Upper lobe of left lung (tissue), 6 donors: ENCODE data around the gene MAN1A2. TPM values are rescaled to one million over a fixed set of nuclear protein-coding genes. Genes with fewer than 3 reads are reported as not detected.

Experiments
- ATAC-seq, 2 donors: fragments of 200-7000 bp; cut with Tn5 transposase; one replicate each; pipeline ENCODE4 v1.9.1; 2022; ENCODE audit warnings: mild to moderate bottlenecking in 2 of 2, moderate library complexity in 2 of 2; ENCODE audit not compliant: low FRiP score in 2 of 2
- DNase-seq, 2 donors: peaks; one replicate each; pipeline ENCODE4 v3.0.0-alpha.2; 2019 to 2020
- H3K27ac ChIP-seq, 4 donors: fragments of 200-600 bp; sonication (generic); one replicate each; pipeline ENCODE4 v1.5.1; 2016 to 2019
- H3K27me3 ChIP-seq, 4 donors: fragments of 200-600 bp; sonication (generic); one replicate each; pipeline ENCODE4 v1.5.1; 2017 to 2019
- H3K36me3 ChIP-seq, 4 donors: fragments of 200-600 bp; sonication (generic); one replicate each; pipeline ENCODE4 v1.5.1; 2016 to 2019
- H3K4me1 ChIP-seq, 4 donors: fragments of 200-600 bp; sonication (generic); one replicate each; pipeline ENCODE4 v1.5.1; 2018 to 2019
- H3K4me3 ChIP-seq, 4 donors: fragments of 200-600 bp; sonication (generic); one replicate each; pipeline ENCODE4 v1.5.1; 2017 to 2019; ENCODE audit warnings: mild to moderate bottlenecking in 2 of 4, moderate library complexity in 1 of 4
- H3K9me3 ChIP-seq, 4 donors: fragments of 200-600 bp; sonication (generic); one replicate each; pipeline ENCODE4 v1.5.1; 2018 to 2019
- EP300 ChIP-seq, 4 donors: sonication (generic); formaldehyde crosslinking; IDR thresholded peaks; one replicate each; pipeline ENCODE4 v1.5.1; 2017; ENCODE audit warnings: antibody characterized with exemption in 4 of 4, control low read depth in 2 of 4
- POLR2A ChIP-seq, 4 donors: fragments of 450-650 bp; IDR thresholded peaks; one replicate each; pipeline ENCODE4 v1.5.1; 2016 to 2017; ENCODE audit warnings: antibody characterized with exemption in 4 of 4, mild to moderate bottlenecking in 2 of 4
- POLR2AphosphoS5 ChIP-seq, 2 donors: sonication (generic); formaldehyde crosslinking; IDR thresholded peaks; one replicate each; pipeline ENCODE4 v1.5.1; 2017; ENCODE audit warnings: antibody characterized with exemption in 2 of 2
- WGBS, 2 donors: methylation state at CpG; one replicate each; pipeline ENCODE4 v1.1.5; 2017 to 2018; 5-methylcytosine and 5-hydroxymethylcytosine counted together
- total RNA-seq, 6 donors: library from RNA; depleted of rRNA in 4 of 6; stranded (reverse); fragments of >200 nt in 4 of 6; gene quantifications; one replicate each; pipeline versions ENCODE4 v1.1.0 to v1.2.1, GENCODE V29; 2016 to 2021
- TF ChIP-seq, protein P1 (sequence below), 6 experiments: fragments of 450-650 bp in 4 of 6; fragments of 200-600 bp in 2 of 6; sonication (generic) in 2 of 6; IDR thresholded peaks; one replicate each; pipeline ENCODE4 v1.5.1; 2016 to 2019; ENCODE audit warnings: antibody characterized with exemption in 6 of 6
- donor health status: DM: no; HTN: no; CAD: no; lungs with moderate emphysema.
- donor health status: DM: no; HTN: yes; CAD: no; lungs with severe emphysema.

Gene MAN1A2
- total RNA-seq, 6 donors from 2014 or later = 25.5 to 45.2 (median 33.3) TPM

DNA sequence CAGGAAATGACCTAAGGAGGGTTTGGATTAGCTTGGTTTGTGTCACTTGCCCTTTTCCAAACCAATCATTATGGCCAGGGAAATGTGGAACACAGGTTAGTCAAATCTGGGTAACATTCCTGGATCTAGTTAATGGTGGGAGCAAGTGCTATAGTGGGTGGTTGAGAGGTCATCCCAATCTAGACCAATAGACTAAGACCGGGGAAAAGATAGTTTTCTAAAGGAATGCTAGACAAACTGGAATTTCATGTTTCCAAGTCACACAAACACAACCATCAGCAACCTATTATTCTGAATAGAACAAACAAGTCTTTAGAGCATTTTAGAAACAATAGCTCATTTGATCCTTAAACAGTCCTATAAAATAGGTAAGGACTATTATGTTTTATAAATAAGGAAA lies 4.3 kb upstream of the MAN1A2 start:
- H3K4me3 ChIP-seq = no peak overlapping the region
- no peak overlapping the region for H3K27ac ChIP-seq
- DNase-seq (no peak), ATAC-seq (no peak)
- H3K9me3 ChIP-seq = no peaks in the 10 kb centered on the region
- peaks cover 10 to 17% (median 12%) of the 10 kb centered on the region in 4 donors for H3K4me1 ChIP-seq
- no peaks in the 10 kb centered on the region for H3K27me3 ChIP-seq
- no peak for TF ChIP-seq POLR2AphosphoS5 (IDR thresholded peaks at IDR 0.05)
- TF ChIP-seq, protein P1, sequence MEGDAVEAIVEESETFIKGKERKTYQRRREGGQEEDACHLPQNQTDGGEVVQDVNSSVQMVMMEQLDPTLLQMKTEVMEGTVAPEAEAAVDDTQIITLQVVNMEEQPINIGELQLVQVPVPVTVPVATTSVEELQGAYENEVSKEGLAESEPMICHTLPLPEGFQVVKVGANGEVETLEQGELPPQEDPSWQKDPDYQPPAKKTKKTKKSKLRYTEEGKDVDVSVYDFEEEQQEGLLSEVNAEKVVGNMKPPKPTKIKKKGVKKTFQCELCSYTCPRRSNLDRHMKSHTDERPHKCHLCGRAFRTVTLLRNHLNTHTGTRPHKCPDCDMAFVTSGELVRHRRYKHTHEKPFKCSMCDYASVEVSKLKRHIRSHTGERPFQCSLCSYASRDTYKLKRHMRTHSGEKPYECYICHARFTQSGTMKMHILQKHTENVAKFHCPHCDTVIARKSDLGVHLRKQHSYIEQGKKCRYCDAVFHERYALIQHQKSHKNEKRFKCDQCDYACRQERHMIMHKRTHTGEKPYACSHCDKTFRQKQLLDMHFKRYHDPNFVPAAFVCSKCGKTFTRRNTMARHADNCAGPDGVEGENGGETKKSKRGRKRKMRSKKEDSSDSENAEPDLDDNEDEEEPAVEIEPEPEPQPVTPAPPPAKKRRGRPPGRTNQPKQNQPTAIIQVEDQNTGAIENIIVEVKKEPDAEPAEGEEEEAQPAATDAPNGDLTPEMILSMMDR (IDR thresholded peaks at IDR 0.05) = no peak
- TF ChIP-seq EP300 (IDR thresholded peaks at IDR 0.05) = no peak
- TF ChIP-seq POLR2A (IDR thresholded peaks at IDR 0.05) = no peak
- 85 to 86% methylated on average over 1 of the region's 1 CpG for WGBS, 2 donors
- no peaks in the 10 kb centered on the region for H3K36me3 ChIP-seq

DNA sequence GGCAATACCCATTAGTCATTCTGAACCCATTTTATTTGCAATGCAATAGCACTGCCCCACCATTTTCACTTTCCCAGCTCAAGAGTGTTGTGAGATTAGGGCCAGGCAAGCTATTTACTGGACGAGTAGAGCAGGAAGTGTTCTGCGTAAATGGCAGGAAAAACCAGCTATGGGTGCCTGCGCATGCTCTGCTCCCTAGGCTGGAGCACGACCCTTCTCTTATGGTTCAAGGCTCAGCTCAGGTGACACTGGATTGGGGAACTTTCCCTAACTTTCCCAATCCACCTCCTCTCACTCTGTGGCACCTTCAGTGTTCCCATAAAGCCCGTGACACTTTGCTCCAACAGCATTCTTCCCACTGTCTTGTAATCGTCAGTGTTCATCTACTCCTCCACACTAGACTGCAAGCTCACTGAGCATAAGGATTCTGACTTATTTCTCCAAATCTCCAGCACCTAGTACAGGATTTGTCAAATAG lies 3.6 kb upstream of the MAN1A2 start:
- peaks cover 10 to 22% (median 12%) of the 10 kb centered on the region in 4 donors for H3K4me1 ChIP-seq
- no peaks in the 10 kb centered on the region for H3K9me3 ChIP-seq
- H3K27ac ChIP-seq = peak overlapping the region in 1 of 4 donors; percentile 56
- H3K27me3 ChIP-seq = no peaks in the 10 kb centered on the region
- DNase-seq = peak in 1 of 2 donors; percentile 24
- TF ChIP-seq POLR2A (IDR thresholded peaks at IDR 0.05) (peak in 1 of 4 donors; percentile 12), POLR2AphosphoS5 (IDR thresholded peaks at IDR 0.05) (no peak), EP300 (IDR thresholded peaks at IDR 0.05) (no peak)
- TF ChIP-seq, protein P1 (IDR thresholded peaks at IDR 0.05) = no peak
- no peak for ATAC-seq
- peak overlapping the region in 1 of 4 donors; percentile 5 for H3K4me3 ChIP-seq
- WGBS, 2 donors = 60 to 65% methylated on average over 6 of the region's 6 CpGs
- H3K36me3 ChIP-seq = no peaks in the 10 kb centered on the region

GRCh38 chr1:117364240-117364639 lies 3.0 kb upstream of the MAN1A2 start:
- H3K27ac ChIP-seq = peak overlapping the region in 1 of 4 donors; percentile 56
- TF ChIP-seq POLR2AphosphoS5 (IDR thresholded peaks at IDR 0.05) (no peak), POLR2A (IDR thresholded peaks at IDR 0.05) (no peak)
- ATAC-seq = no peak
- no peak for DNase-seq
- H3K9me3 ChIP-seq = no peaks in the 10 kb centered on the region
- H3K4me3 ChIP-seq = no peak overlapping the region
- 66 to 76% methylated on average over 4 of the region's 4 CpGs for WGBS, 2 donors
- H3K27me3 ChIP-seq = no peaks in the 10 kb centered on the region
- peaks cover 12 to 28% (median 15%) of the 10 kb centered on the region in 4 donors for H3K4me1 ChIP-seq
- H3K36me3 ChIP-seq = no peaks in the 10 kb centered on the region

GRCh38 chr1:117365350-117366176 lies 1.7 kb upstream of the MAN1A2 start:
- H3K27me3 ChIP-seq = no peaks in the 10 kb centered on the region
- H3K4me3 ChIP-seq = peak overlapping the region; percentile 63 to 89 (median 88)
- DNase-seq (no peak), ATAC-seq (no peak)
- peak overlapping the region; percentile 95 to 100 (median 98) for H3K27ac ChIP-seq
- H3K9me3 ChIP-seq = no peaks in the 10 kb centered on the region
- H3K4me1 ChIP-seq = peaks cover 25 to 38% (median 26%) of the 10 kb centered on the region in 4 donors
- H3K36me3 ChIP-seq = no peaks in the 10 kb centered on the region
- WGBS, 2 donors = 44 to 51% methylated on average over 8 of the region's 8 CpGs
- TF ChIP-seq POLR2AphosphoS5 (IDR thresholded peaks at IDR 0.05) (no peak), POLR2A (IDR thresholded peaks at IDR 0.05) (no peak), EP300 (IDR thresholded peaks at IDR 0.05) (no peak)
- TF ChIP-seq, protein P1 (IDR thresholded peaks at IDR 0.05) = no peak

- DNase-seq (peak; percentile 88 to 98), ATAC-seq (peak; percentile 87 to 96)
- H3K9me3 ChIP-seq = no peaks in the 10 kb centered on the region
- no peaks in the 10 kb centered on the region for H3K36me3 ChIP-seq
- H3K27ac ChIP-seq = peak overlapping the region; percentile 95 to 100 (median 98)
- H3K27me3 ChIP-seq = no peaks in the 10 kb centered on the region
- WGBS, 2 donors = 0% methylated on average over 12 to 54 of the region's 75 CpGs
- peaks cover 31 to 46% (median 32%) of the 10 kb centered on the region in 4 donors for H3K4me1 ChIP-seq
- TF ChIP-seq POLR2AphosphoS5 (IDR thresholded peaks at IDR 0.05) = peak; percentile 33 to 57
- TF ChIP-seq, protein P1 (IDR thresholded peaks at IDR 0.05) = peak in 3 of 6 experiments; percentile 6 to 38 (median 17)
- TF ChIP-seq POLR2A (IDR thresholded peaks at IDR 0.05) = peak in 2 of 4 donors; percentile 31 to 80
- no peak for TF ChIP-seq EP300 (IDR thresholded peaks at IDR 0.05)
- H3K4me3 ChIP-seq = peak overlapping the region; percentile 63 to 89 (median 88)
These were observed 838 bp upstream of the MAN1A2 start for GRCh38 chr1:117366177-117367045.
